ENCODE data around the gene PRSS27. TPM values are rescaled to one million over a fixed set of nuclear protein-coding genes. Genes with fewer than 3 reads are reported as not detected.

PRSS27 gene
- total and polyA plus RNA-seq, 12 donors: 0.11 to 0.75 (median 0.44) TPM; not detected in 1

DNA sequence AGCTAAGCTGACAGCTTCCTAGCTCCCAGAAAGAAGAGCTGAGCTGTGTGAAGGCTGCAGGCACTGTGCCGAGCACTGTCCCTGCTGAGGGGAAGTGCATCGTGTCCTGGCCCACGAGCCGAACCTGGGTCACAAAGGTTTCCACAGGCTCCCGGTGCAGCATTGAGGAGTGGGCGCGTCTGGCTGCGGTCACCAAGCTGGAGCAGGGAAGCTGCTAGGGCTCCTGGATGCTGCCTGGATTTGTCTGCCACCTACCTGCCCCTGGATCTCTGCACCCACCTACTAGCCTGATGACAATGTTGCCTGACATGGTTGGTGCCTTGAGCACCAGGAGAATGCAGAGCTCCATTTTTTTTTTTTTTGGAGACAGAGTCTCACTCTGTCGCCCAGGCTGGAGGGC is 25.9 kb upstream of the PRSS27 start:
- H3K4me1 ChIP-seq: no peaks in the 10 kb centered on the region
- WGBS, 2 donors: 79 to 80% methylated on average over 9 of the region's 9 CpGs
- TF ChIP-seq, protein P1, sequence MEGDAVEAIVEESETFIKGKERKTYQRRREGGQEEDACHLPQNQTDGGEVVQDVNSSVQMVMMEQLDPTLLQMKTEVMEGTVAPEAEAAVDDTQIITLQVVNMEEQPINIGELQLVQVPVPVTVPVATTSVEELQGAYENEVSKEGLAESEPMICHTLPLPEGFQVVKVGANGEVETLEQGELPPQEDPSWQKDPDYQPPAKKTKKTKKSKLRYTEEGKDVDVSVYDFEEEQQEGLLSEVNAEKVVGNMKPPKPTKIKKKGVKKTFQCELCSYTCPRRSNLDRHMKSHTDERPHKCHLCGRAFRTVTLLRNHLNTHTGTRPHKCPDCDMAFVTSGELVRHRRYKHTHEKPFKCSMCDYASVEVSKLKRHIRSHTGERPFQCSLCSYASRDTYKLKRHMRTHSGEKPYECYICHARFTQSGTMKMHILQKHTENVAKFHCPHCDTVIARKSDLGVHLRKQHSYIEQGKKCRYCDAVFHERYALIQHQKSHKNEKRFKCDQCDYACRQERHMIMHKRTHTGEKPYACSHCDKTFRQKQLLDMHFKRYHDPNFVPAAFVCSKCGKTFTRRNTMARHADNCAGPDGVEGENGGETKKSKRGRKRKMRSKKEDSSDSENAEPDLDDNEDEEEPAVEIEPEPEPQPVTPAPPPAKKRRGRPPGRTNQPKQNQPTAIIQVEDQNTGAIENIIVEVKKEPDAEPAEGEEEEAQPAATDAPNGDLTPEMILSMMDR (IDR thresholded peaks at IDR 0.05): no peak
- ATAC-seq: no peak
- no peaks in the 10 kb centered on the region for H3K27me3 ChIP-seq
- no peaks in the 10 kb centered on the region for H3K9me3 ChIP-seq
- H3K36me3 ChIP-seq: no peaks in the 10 kb centered on the region
- H3K27ac ChIP-seq: no peak overlapping the region
- intact Hi-C loops (cut with DNase I): no loop called here
- no peak for DNase-seq
- H3K4me3 ChIP-seq: no peak overlapping the region

DNA sequence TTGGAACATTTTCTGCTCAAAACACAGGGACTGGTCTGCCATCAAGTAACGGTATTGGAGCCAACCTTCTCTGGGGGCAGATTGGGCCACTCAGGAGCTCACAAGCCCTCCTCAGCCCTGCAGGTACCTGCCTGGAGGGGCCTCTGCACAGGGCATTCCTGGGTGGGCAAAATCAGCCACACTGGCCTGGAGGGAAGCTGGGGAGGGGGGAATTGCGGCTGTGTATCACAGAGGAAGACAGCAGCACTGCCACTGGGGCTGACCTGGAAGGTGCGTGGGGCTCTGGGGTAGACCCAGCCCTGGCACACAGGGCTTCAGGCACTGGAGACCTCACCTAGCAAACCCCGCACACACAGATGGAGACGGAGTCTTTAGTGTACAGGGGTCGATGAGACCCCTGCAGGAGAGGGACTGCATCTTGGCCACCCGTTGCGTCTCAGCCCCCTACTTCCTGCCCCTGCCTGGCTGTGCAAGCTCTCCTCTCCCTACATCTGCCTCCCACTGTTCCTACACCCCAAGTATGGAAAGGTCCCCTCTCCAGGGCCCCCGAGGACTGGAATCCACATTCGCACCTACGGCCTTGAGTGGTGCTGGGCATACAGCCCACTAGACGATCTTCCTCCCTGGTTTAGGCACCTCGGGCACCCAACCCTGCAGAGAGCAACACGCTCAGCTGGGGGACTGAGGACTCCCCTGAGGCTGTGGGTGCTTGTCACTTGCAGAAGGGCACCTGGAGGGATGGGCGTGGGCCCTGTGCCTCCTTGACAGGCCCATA is 25.3 kb upstream of the PRSS27 start:
- intact Hi-C loops (cut with DNase I): no loop called here
- ATAC-seq: no peak
- TF ChIP-seq, protein P1 (IDR thresholded peaks at IDR 0.05): no peak
- no peaks in the 10 kb centered on the region for H3K36me3 ChIP-seq
- no peaks in the 10 kb centered on the region for H3K9me3 ChIP-seq
- no peak overlapping the region for H3K4me3 ChIP-seq
- H3K27me3 ChIP-seq: peaks cover 0 to 2% (median 0%) of the 10 kb centered on the region in 7 donors
- H3K27ac ChIP-seq: no peak overlapping the region
- no peak for DNase-seq
- H3K4me1 ChIP-seq: no peaks in the 10 kb centered on the region
- WGBS, 2 donors: 65 to 72% methylated on average over 15 of the region's 15 CpGs

DNA sequence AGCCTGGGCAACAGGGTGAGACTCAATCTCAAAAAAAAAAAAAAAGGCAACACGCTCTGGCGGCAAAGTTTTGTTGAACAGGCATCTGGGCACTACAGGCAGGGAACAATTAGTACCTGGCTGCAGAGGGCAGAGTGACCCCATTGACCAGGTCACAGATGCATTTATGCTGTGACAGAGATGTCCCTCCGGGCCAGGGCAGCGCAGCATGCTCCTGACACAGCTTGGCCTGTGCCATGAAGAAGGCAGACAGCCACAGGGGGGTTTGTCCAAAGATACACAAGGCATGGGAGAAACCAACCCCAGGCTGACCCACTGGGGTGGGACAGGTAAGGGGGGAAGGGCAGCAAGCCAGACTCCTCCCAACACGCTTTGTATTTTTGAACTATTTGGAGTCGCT is 24.7 kb upstream of the PRSS27 start:
- Histone ChIP-seq H3K36me3 (no peaks in the 10 kb centered on the region), H3K27me3 (peaks cover 0 to 4% (median 0%) of the 10 kb centered on the region in 7 donors), H3K9me3 (no peaks in the 10 kb centered on the region), H3K4me3 (no peak overlapping the region), H3K27ac (no peak overlapping the region), H3K4me1 (no peaks in the 10 kb centered on the region)
- WGBS, 2 donors: 88 to 90% methylated on average over 6 of the region's 6 CpGs
- intact Hi-C loops (cut with DNase I): no loop called here
- TF ChIP-seq, protein P1 (IDR thresholded peaks at IDR 0.05): no peak
- no peak for DNase-seq
- ATAC-seq: no peak

DNA sequence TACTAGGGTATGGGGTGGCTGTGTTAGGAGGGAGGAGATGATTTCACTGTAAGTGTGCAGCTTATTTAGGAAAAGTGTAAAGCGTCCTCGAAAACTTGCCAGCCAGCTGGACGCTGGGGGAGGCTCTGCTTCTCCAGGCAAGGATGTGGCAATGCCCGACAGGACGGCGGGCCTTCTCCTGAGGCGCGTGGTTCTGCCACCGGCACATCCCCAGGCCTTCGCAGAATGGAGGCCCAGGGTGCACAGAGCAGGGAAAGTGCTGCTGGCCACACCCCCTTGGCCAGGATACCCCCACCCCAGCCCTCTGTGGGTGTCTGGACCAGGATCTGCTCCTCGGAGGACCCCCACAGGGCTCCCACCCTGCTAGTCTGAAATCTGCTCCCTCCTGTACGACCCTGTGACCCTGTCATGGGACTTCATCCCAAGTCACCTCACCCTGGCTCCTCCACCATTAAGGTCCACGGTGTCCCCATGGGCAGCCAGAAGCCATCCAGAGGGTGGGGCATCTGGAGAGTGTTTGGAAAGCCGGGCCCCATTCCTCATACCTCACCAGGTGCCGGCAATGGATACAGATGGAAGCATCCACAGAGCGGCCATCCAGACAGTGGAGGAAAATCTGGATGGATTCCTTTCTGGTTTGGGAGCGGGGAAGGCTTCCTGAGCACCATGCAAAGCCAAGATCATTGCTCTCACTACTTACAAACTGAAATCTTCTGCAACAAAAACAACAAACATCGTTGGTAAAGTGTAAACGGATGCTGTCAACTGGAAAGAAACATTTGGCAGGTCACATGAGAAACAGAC is 23.2 kb upstream of the PRSS27 start:
- Histone ChIP-seq H3K4me3 (no peak overlapping the region), H3K9me3 (no peaks in the 10 kb centered on the region), H3K27me3 (peaks cover 0 to 16% (median 0%) of the 10 kb centered on the region in 7 donors), H3K36me3 (no peaks in the 10 kb centered on the region), H3K4me1 (no peaks in the 10 kb centered on the region), H3K27ac (no peak overlapping the region)
- 88 to 92% methylated on average over 18 to 19 of the region's 19 CpGs for WGBS, 2 donors
- intact Hi-C loops (cut with DNase I): no loop called here
- TF ChIP-seq, protein P1 (IDR thresholded peaks at IDR 0.05): no peak
- no peak for DNase-seq
- peak in 1 of 8 donors; percentile 11 for ATAC-seq

All from heart right ventricle (tissue), 16 donors.